Hematopoietic multipotent progenitor cell treated with erythropoietin and hydrocortisone succinate and interleukin-3 and kit ligand, for 15 days (in vitro differentiated cells): ENCODE data around the gene SERPINB8.
"Not testable (repeated sequence)": the region's sequence is repeated elsewhere in the genome, so short reads cannot be mapped to it uniquely, and the experiment has no call there.

Source experiments
- DNase-seq: peaks from one replicate; pipeline ENCODE4 v3.0.0-alpha.2; 2015; ENCODE audit warnings: low spot score

SERPINB8 gene

GRCh38 chr18:63969942-63970808 lies at the start of gene SERPINB8:
Gene SERPINB8, plus strand, starts transcription at chr18:63970081. Its CDS starts 8,228 bp downstream, at chr18:63978309.
- no peak for DNase-seq

GRCh38 chr18:63922049-63922448 lies 47.8 kb upstream of the SERPINB8 start:
- no peak for DNase-seq

- no peak for DNase-seq
Observed at GRCh38 chr18:63924551-63924950, 45.3 kb upstream of the SERPINB8 start.

- no peak for DNase-seq
Observed at GRCh38 chr18:63928331-63928730, 41.5 kb upstream of the SERPINB8 start.

- DNase-seq, result not testable (repeated sequence)
Observed at GRCh38 chr18:63929369-63929768, 40.5 kb upstream of the SERPINB8 start.

GRCh38 chr18:63930773-63931354 lies 39.0 kb upstream of the SERPINB8 start:
- DNase-seq, result no peak

- DNase-seq, result peak; percentile 6
Observed at GRCh38 chr18:63936156-63936931, 33.5 kb upstream of the SERPINB8 start.

- DNase-seq, result no peak
Observed at GRCh38 chr18:63936932-63937393, 32.9 kb upstream of the SERPINB8 start.

GRCh38 chr18:63940008-63940407 lies 29.9 kb upstream of the SERPINB8 start:
- DNase-seq, result no peak

GRCh38 chr18:63940543-63941050 lies 29.3 kb upstream of the SERPINB8 start:
- not testable (repeated sequence) for DNase-seq

- no peak for DNase-seq
Observed at GRCh38 chr18:63947051-63947790, 22.7 kb upstream of the SERPINB8 start.

- no peak for DNase-seq
Observed at GRCh38 chr18:63949068-63949737, 20.7 kb upstream of the SERPINB8 start, which contains the start of gene HMSD. Gene HMSD, plus strand, starts transcription at chr18:63949301. Its CDS starts 4,155 bp downstream, at chr18:63953456.

- DNase-seq, result no peak
Observed at GRCh38 chr18:63951302-63951705, 18.6 kb upstream of the SERPINB8 start.

GRCh38 chr18:63953811-63954210 lies 16.1 kb upstream of the SERPINB8 start:
- DNase-seq, result no peak

GRCh38 chr18:63956755-63957154 lies 13.1 kb upstream of the SERPINB8 start:
- no peak for DNase-seq

GRCh38 chr18:63960891-63961290 lies 9.0 kb upstream of the SERPINB8 start:
- DNase-seq, result no peak

- no peak for DNase-seq
Observed at GRCh38 chr18:63961435-63961980, 8.4 kb upstream of the SERPINB8 start.

GRCh38 chr18:63962137-63962536 lies 7.7 kb upstream of the SERPINB8 start:
- DNase-seq, result no peak

GRCh38 chr18:63963615-63964256 lies 6.1 kb upstream of the SERPINB8 start:
- DNase-seq, result no peak

GRCh38 chr18:63964908-63965307 lies 5.0 kb upstream of the SERPINB8 start:
- no peak for DNase-seq
